ENCODE results near the gene ISM2. TPM values are rescaled to one million over a fixed set of nuclear protein-coding genes. Genes with fewer than 3 reads are reported as not detected.
A peak's percentile ranks its signal among the peaks of the same experiment; 100 is the strongest.
"Not testable (repeated sequence)": the region's sequence is repeated elsewhere in the genome, so short reads cannot be mapped to it uniquely, and the experiment has no call there.

The ISM2 gene
- total RNA-seq (1 to 10 TPM in 1 of 9 donors, not detected in 8; 1.3 TPM), polyA plus RNA-seq (not detected)
- long read RNA-seq, donor 1 = 0 reads
- long read RNA-seq, donor 2 = 0 reads
- long read RNA-seq, donor 3 = 0 reads

GRCh38 chr14:77498120-77498979 lies at the start of gene ISM2:
ISM2 (minus strand) TSS chr14:77498816; CDS start chr14:77498793, 23 bp downstream.
- intact Hi-C loops (cut with DNase I) = no loop called here
- Histone ChIP-seq H3K27ac (no peak within 1 kb of the TSS), H3K9me3 (peaks cover 0 to 6% (median 0%) of the 10 kb centered on the region in 12 donors), H3K4me3 (peak within 1 kb of the TSS; percentile 29 to 60 (median 50)), H3K36me3 (no peaks in the 10 kb centered on the region), H3K4me1 (peaks cover 5 to 18% (median 8%) of the 10 kb centered on the region in 12 donors), H3K27me3 (peaks cover 7 to 33% (median 21%) of the 10 kb centered on the region in 9 donors)
- ATAC-seq (peak in 3 of 4 donors; percentile 24 to 72 (median 67)), DNase-seq (peak in 2 of 5 donors; percentile 30 to 66)
- TF ChIP-seq CTCF (IDR thresholded peaks at IDR 0.05) = no peak
- no peak for TF ChIP-seq POLR2A (IDR thresholded peaks at IDR 0.05)
- WGBS, 4 donors = 1 to 7% (median 3%) methylated on average over 28 to 104 of the region's 104 CpGs

- no peak overlapping the region for H3K27ac ChIP-seq
- no peaks in the 10 kb centered on the region for H3K27me3 ChIP-seq
- H3K4me3 ChIP-seq = no peak overlapping the region
- no peak for ATAC-seq
- H3K36me3 ChIP-seq = peaks cover 0 to 85% (median 53%) of the 10 kb centered on the region in 9 donors
- intact Hi-C loops (cut with DNase I) = loop anchor here in 7 of 10 donors (5.0 to 10.0 kb wide), 4 partner anchors 85 to 393 kb away; partner anchors contain the start of genes AHSA1 (in 1 of the 7) and VIPAS39 (in 1 of the 7)
- TF ChIP-seq POLR2A (IDR thresholded peaks at IDR 0.05) = no peak
- TF ChIP-seq CTCF (IDR thresholded peaks at IDR 0.05) = no peak
- no peak for DNase-seq
- H3K9me3 ChIP-seq = no peaks in the 10 kb centered on the region
- peaks cover 0 to 16% (median 2%) of the 10 kb centered on the region in 12 donors for H3K4me1 ChIP-seq
- WGBS, 4 donors = 89 to 95% (median 93%) methylated on average over 8 of the region's 8 CpGs
Measured at GRCh38 chr14:77547512-77548180, 49.0 kb upstream of the ISM2 start.

- not testable (repeated sequence) for H3K27me3 ChIP-seq, H3K4me3 ChIP-seq, DNase-seq, H3K9me3 ChIP-seq, H3K27ac ChIP-seq, ATAC-seq
- WGBS, 4 donors = 92 to 97% (median 96%) methylated on average over 11 of the region's 11 CpGs
- peaks cover 0 to 72% (median 38%) of the 10 kb centered on the region in 9 donors for H3K36me3 ChIP-seq
- peaks cover 0 to 28% (median 5%) of the 10 kb centered on the region in 12 donors for H3K4me1 ChIP-seq
- intact Hi-C loops (cut with DNase I) = loop anchor here in 7 of 10 donors (5.0 to 10.0 kb wide), 4 partner anchors 83 to 390 kb away; partner anchors contain the start of genes AHSA1 (in 1 of the 7) and VIPAS39 (in 1 of the 7)
Measured at GRCh38 chr14:77545171-77545570, 46.6 kb upstream of the ISM2 start.

GRCh38 chr14:77544571-77544970 lies 46.0 kb upstream of the ISM2 start:
- Histone ChIP-seq H3K36me3 (peaks cover 0 to 67% (median 32%) of the 10 kb centered on the region in 9 donors), H3K4me1 (peaks cover 0 to 28% (median 5%) of the 10 kb centered on the region in 12 donors), H3K4me3 (no peak overlapping the region), H3K27me3 (no peaks in the 10 kb centered on the region), H3K9me3 (no peaks in the 10 kb centered on the region), H3K27ac (no peak overlapping the region)
- intact Hi-C loops (cut with DNase I) = loop anchor here in 7 of 10 donors (5.0 to 10.0 kb wide), 4 partner anchors 82 to 390 kb away; partner anchors contain the start of genes AHSA1 (in 1 of the 7) and VIPAS39 (in 1 of the 7)
- 77 to 88% (median 84%) methylated on average over 2 of the region's 2 CpGs for WGBS, 4 donors
- DNase-seq = no peak
- ATAC-seq = no peak
- no peak for TF ChIP-seq CTCF (IDR thresholded peaks at IDR 0.05)
- TF ChIP-seq POLR2A (IDR thresholded peaks at IDR 0.05) = no peak
